ENCODE measurements around the gene KMT5B.

DNA sequence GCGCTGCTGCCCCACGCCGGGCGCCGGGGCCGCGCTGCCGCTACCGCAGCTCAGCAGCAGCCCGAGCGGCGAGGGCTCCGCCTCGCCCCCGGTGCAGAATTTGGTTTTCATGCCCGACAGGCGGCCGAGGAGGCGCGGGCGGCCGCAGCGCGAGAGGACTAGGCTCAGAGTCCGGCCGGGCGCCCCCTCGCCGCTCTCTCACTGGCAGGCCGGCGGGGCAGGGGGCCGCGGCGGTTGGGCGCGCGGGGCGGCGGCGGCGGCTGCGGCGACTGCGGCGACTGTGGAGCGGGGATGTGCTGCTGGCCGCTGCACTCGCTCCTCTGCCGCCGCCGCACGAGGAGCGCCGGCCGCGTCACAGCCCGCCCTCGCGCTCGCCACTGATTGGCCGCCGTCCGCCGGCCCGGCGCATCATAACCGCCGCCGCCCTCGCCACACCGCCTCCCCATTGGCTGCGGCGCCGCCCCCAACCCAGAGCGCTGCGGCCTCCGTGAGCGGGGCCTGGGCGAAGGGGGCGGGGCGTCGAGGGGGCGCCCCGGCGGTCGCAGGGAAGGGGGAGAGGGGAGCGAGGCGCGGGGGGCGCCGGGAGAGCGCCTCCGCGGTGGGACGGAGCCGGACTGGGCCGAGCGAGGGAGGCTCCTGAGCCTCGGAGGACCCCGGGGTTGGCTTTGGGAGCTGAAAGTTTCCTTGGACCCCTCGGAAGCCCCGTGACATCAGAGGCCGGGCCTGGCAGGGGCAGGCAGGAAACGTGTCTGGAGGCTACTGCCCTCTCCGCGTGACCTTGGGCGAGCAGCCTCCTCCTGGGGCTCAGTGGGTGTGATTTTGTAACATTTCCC, 91.8 kb downstream of the KMT5B start, which contains the start of gene CHKA:
- TF ChIP-seq, protein P1, sequence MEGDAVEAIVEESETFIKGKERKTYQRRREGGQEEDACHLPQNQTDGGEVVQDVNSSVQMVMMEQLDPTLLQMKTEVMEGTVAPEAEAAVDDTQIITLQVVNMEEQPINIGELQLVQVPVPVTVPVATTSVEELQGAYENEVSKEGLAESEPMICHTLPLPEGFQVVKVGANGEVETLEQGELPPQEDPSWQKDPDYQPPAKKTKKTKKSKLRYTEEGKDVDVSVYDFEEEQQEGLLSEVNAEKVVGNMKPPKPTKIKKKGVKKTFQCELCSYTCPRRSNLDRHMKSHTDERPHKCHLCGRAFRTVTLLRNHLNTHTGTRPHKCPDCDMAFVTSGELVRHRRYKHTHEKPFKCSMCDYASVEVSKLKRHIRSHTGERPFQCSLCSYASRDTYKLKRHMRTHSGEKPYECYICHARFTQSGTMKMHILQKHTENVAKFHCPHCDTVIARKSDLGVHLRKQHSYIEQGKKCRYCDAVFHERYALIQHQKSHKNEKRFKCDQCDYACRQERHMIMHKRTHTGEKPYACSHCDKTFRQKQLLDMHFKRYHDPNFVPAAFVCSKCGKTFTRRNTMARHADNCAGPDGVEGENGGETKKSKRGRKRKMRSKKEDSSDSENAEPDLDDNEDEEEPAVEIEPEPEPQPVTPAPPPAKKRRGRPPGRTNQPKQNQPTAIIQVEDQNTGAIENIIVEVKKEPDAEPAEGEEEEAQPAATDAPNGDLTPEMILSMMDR (conservative IDR thresholded peaks at IDR 0.05 in 1 of 2, IDR thresholded peaks at IDR 0.05 in 1 of 2; ENCODE audit: low read depth in 1 of 2, low read length in 2 of 2): no peak
- no peak for TF ChIP-seq EZH2 (IDR thresholded peaks at IDR 0.05; ENCODE audit: low read length, missing control alignments)

All from fibroblast of lung (primary cell).